Neural crest cell (in vitro differentiated cells): Measurements from ENCODE around the gene DCXR. TPM values are rescaled to one million over a fixed set of nuclear protein-coding genes. Genes with fewer than 3 reads are reported as not detected.

ENCODE experiments used
- DNase-seq: peaks from one replicate; pipeline ENCODE4 v3.0.0; 2021; ENCODE audit warnings: low read depth, mixed read lengths, low spot score
- H3K27ac Mint-ChIP-seq: one replicate; pipeline ENCODE4 v1.8.0; 2021; ENCODE audit warnings: mild to moderate bottlenecking, mixed read lengths; ENCODE audit not compliant: unreplicated experiment
- H3K27me3 Mint-ChIP-seq: 2 replicates; pipeline ENCODE4 v1.8.0; 2021; ENCODE audit warnings: low read depth, mild to moderate bottlenecking, mixed read lengths
- H3K36me3 Mint-ChIP-seq: 2 replicates; pipeline ENCODE4 v1.8.0; 2021; ENCODE audit warnings: low read depth, mild to moderate bottlenecking, mixed read lengths
- H3K4me1 Mint-ChIP-seq: 2 replicates; pipeline ENCODE4 v1.8.0; 2021; ENCODE audit warnings: mixed read lengths
- H3K4me3 Mint-ChIP-seq: one replicate; pipeline ENCODE4 v1.8.0; 2021; ENCODE audit warnings: mild to moderate bottlenecking, mixed read lengths
- H3K9me3 Mint-ChIP-seq: 2 replicates; pipeline ENCODE4 v1.8.0; 2021; ENCODE audit warnings: mixed read lengths
- CTCF ChIP-seq: fragments of 200-600 bp; sonication (generic); conservative IDR thresholded peaks from 2 replicates; pipeline ENCODE4 v1.5.0; 2021; ENCODE audit warnings: antibody characterized with exemption, mild to moderate bottlenecking
- total RNA-seq: library from RNA; stranded (reverse); gene quantifications from 2 replicates; pipeline ENCODE4 v1.2.1, GENCODE V29; 2021

DCXR gene
- total RNA-seq, 1 donor from 2014 or later: 198 TPM

- peak within 1 kb of the TSS; percentile 97 for H3K4me3 Mint-ChIP-seq
- peak within 1 kb of the TSS; percentile 84 for H3K27ac Mint-ChIP-seq
- no peaks in the 10 kb centered on the region for H3K36me3 Mint-ChIP-seq
- H3K27me3 Mint-ChIP-seq: peaks cover 6% of the 10 kb centered on the region
- TF ChIP-seq CTCF: no peak
- peaks cover 18% of the 10 kb centered on the region for H3K4me1 Mint-ChIP-seq
- no peaks in the 10 kb centered on the region for H3K9me3 Mint-ChIP-seq
- DNase-seq: peak; percentile 42
Measured at GRCh38 chr17:82022310-82022980, 15.1 kb downstream of the DCXR start, which contains the start of gene CENPX. Gene CENPX (minus strand): TSS chr17:82022878. CDS start chr17:82022861, 17 bp downstream.

GRCh38 chr17:82021900-82022309 lies 15.6 kb downstream of the DCXR start:
- peak overlapping the region; percentile 84 for H3K27ac Mint-ChIP-seq
- H3K4me1 Mint-ChIP-seq: peaks cover 18% of the 10 kb centered on the region
- no peak for TF ChIP-seq CTCF
- DNase-seq: no peak
- peaks cover 6% of the 10 kb centered on the region for H3K27me3 Mint-ChIP-seq
- no peaks in the 10 kb centered on the region for H3K9me3 Mint-ChIP-seq
- no peaks in the 10 kb centered on the region for H3K36me3 Mint-ChIP-seq
- H3K4me3 Mint-ChIP-seq: peak overlapping the region; percentile 97

GRCh38 chr17:82021107-82021899 lies 16.2 kb downstream of the DCXR start:
- peak; percentile 55 for DNase-seq

GRCh38 chr17:82020572-82021106 lies 16.9 kb downstream of the DCXR start:
- Mint-ChIP-seq H3K27ac (no peak overlapping the region), H3K4me1 (peaks cover 15% of the 10 kb centered on the region), H3K9me3 (no peaks in the 10 kb centered on the region), H3K27me3 (peaks cover 6% of the 10 kb centered on the region), H3K36me3 (no peaks in the 10 kb centered on the region), H3K4me3 (peak overlapping the region; percentile 97)
- no peak for DNase-seq
- TF ChIP-seq CTCF: no peak

More at GRCh38 chr17:82021107-82021899, 16.2 kb downstream of the DCXR start:
- Mint-ChIP-seq H3K4me3 (peak overlapping the region; percentile 97), H3K36me3 (no peaks in the 10 kb centered on the region), H3K4me1 (peaks cover 18% of the 10 kb centered on the region), H3K27ac (peak overlapping the region; percentile 84), H3K27me3 (peaks cover 6% of the 10 kb centered on the region), H3K9me3 (no peaks in the 10 kb centered on the region)
- TF ChIP-seq CTCF: peak; percentile 68

- Mint-ChIP-seq H3K4me3 (peak overlapping the region; percentile 97), H3K36me3 (no peaks in the 10 kb centered on the region), H3K27me3 (peaks cover 6% of the 10 kb centered on the region), H3K4me1 (peaks cover 15% of the 10 kb centered on the region), H3K27ac (no peak overlapping the region), H3K9me3 (no peaks in the 10 kb centered on the region)
- DNase-seq: peak; percentile 78
- peak; percentile 80 for TF ChIP-seq CTCF
Measured at GRCh38 chr17:82019690-82020571, 17.6 kb downstream of the DCXR start.
